Dedifferentiated amniotic fluid mesenchymal stem cell (primary cell): Measurements from ENCODE around the gene TTLL10.

Experiments
- DNase-seq: peaks from one replicate; pipeline ENCODE4 v3.0.0-alpha.2; 2016; ENCODE audit errors: extremely low spot score

The TTLL10 gene

GRCh38 chr1:1221887-1222574 is 48.4 kb downstream of the TTLL10 start:
- DNase-seq = no peak

GRCh38 chr1:1222575-1223225 is 49.0 kb downstream of the TTLL10 start:
- DNase-seq = no peak

DNA sequence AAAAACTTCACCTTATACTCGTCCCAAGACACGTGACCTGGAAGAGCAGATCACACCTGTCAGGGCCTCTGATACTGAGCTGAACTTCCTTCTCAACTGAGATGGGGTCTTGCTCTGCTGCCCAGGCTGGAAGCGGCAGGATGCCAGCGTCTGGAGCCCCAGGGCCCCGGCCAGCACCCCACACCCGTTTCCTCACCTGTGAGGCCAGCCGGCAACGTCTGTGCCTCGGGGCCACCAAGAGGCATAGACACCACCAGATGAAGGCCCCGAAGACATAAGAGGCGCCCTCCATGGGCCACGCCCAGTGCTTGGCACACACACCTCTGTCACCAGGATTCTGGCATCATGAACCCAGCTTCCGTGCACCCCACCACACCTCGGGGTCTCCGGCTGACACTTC is 49.6 kb downstream of the TTLL10 start:
- no peak for DNase-seq

- no peak for DNase-seq
Observed at GRCh38 chr1:1223891-1224290, 50.2 kb downstream of the TTLL10 start.

GRCh38 chr1:1225238-1225845 is 51.7 kb downstream of the TTLL10 start:
- no peak for DNase-seq

DNA sequence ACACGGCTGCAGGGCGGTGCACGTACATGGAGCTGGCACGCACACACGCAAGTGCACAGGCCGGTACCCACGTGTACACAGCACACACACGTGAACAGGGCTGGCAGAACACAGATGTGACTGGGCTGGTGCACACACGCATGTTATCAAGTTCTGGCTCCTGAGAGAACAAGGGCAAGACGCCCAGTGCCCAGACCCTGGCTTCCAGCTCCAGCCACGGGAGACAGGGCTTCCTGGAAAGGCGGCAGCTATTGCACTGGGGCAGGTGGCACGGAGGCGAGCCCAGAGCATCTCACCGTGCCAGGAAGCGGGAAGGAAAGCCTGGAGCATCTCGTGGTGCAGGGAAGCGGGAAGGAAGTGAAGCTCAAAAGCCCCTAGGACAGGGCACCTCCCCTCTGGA is 52.2 kb downstream of the TTLL10 start:
- DNase-seq = no peak

DNA sequence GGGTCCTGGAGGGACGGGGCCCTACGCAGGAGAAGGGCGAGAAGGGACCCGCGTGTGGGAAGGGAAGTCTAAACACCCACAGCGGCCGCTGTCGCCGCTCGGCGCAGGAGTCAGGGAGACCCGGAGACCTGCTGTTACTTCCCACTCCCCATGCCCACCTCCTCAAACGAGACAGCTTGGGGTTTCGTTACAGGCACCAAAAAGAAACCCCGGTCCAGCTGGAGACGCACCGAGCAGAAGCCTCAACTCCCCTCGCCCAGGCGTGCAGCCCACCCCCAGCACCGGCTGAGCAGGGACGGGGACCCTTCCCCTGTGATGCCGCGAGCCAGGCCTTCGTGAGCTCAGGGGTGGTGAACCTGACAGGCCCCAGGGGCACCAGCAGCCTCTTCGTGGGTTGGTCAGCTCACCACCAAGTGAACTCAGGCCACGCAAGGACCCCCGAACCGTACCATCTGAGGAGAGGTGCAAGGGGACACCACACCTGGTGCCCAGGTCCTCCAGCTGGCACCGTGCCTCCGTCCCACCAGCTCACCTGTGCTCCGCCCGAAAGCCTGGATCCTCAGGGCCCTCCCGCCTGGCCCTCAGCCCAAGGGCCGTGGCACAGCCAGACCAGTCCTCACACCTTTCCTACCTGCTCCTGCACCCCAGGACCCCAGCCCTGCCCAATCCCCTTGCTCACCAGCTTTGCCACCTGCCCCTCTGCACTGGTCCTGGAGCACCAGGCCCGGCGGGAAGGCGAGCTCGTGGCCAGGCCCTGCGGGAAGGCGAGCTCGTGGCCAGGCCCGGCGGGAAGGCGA is 53.1 kb downstream of the TTLL10 start:
- no peak for DNase-seq

- no peak for DNase-seq
Observed at GRCh38 chr1:1227386-1227785, 53.7 kb downstream of the TTLL10 start.

DNA sequence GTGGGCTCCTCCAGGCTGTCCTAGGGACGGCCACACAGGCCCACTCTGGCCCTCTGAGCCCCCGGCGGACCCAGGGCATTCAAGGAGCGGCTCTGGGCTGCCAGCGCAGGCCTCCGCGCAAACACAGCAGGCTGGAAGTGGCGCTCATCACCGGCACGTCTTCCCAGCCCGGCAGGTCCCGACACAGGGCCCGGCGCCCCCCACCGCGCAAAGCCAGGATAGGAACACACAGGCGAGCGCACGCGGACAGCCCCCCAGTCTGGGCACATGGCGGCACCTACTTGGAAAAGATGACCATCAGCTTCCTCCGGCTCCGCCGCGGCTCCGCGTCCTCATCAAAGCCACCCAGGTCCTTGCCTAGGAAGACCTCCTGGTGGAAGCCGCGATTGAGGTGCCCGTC is 54.5 kb downstream of the TTLL10 start:
- no peak for DNase-seq

- DNase-seq = no peak
Observed at GRCh38 chr1:1228596-1229321, 55.1 kb downstream of the TTLL10 start.

GRCh38 chr1:1229770-1230169 is 56.1 kb downstream of the TTLL10 start:
- DNase-seq = no peak

GRCh38 chr1:1230656-1231399 is 57.1 kb downstream of the TTLL10 start:
- DNase-seq = peak; percentile 23

DNA sequence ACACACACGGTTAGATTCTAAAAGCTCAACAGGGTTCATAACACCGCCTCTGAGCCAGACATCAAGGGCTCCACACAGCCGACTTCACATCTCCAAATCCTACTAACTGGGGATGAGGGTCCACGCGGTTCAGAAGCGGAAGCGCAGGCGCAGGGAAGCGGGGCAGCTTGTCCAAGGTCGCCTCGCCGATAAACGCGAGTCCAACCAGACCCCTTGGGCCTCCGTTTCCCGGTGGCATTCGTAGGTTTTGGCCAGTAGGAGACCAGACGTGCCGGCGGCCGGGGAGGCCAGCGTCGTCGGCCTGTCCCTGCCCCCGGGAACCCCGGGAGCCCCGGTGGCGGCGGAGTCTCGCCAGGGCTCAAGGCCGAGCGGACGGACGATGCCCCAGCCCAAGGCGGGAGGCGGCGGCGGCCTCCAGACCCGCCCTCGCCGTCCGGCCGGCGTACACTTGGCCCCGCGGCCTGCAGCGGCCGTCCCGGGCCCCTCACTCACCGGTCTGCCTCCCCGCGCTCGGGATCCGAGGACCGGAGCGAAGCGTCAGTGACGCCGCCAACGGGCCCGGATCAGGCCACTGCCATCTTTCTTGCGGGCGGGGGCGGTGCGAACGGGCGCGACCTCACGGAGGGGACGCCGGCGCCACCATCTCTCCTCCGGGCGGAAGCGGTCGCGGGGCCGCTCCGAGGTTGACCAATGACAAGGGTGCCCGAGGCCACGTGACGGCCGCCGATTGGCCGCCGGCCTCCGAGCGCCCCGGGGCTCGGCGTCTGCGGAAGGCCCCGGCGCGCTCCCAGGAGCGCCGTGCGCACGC is 57.9 kb downstream of the TTLL10 start, which contains the start of gene SDF4:
Gene SDF4 (minus strand): TSS at position 602 of the 808 bp plus-strand sequence. CDS start 3,229 bp downstream, outside the sequence.
- peak; percentile 90 for DNase-seq

DNA sequence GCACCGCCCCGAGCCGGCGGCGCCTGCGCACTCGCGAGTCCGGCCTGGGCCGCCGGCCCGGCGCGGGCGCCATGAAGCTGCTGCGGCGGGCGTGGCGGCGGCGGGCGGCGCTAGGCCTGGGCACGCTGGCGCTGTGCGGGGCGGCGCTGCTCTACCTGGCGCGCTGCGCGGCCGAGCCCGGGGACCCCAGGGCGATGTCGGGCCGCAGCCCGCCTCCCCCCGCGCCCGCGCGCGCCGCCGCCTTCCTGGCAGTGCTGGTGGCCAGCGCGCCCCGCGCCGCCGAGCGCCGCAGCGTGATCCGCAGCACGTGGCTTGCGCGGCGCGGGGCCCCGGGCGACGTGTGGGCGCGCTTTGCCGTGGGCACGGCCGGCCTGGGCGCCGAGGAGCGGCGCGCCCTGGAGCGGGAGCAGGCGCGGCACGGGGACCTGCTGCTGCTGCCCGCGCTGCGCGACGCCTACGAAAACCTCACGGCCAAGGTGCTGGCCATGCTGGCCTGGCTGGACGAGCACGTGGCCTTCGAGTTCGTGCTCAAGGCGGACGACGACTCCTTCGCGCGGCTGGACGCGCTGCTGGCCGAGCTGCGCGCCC is 58.6 kb downstream of the TTLL10 start, which contains the start of gene B3GALT6:
Gene B3GALT6 (plus strand): TSS at position 30 of the 588 bp plus-strand sequence. CDS start 42 bp downstream, at position 72.
- DNase-seq = no peak

DNA sequence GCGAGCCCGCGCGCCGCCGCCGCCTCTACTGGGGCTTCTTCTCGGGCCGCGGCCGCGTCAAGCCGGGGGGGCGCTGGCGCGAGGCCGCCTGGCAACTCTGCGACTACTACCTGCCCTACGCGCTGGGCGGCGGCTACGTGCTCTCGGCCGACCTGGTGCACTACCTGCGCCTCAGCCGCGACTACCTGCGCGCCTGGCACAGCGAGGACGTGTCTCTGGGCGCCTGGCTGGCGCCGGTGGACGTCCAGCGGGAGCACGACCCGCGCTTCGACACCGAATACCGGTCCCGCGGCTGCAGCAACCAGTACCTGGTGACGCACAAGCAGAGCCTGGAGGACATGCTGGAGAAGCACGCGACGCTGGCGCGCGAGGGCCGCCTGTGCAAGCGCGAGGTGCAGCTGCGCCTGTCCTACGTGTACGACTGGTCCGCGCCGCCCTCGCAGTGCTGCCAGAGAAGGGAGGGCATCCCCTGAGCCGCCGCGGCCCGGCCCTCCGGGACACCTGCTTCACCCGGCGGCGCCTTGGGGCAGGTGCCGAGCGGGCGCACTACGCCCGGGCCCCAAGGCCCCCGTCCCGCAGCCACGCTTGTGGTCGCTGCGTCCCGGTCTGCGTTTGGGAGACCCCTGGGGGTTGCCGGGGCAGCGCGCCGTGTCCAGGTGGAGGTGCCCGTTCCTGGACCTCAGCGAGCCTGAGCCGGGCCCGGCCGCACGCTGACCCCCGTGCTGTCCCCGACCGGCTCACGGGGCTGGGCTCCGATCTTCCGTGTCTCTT is 59.3 kb downstream of the TTLL10 start:
- no peak for DNase-seq

DNA sequence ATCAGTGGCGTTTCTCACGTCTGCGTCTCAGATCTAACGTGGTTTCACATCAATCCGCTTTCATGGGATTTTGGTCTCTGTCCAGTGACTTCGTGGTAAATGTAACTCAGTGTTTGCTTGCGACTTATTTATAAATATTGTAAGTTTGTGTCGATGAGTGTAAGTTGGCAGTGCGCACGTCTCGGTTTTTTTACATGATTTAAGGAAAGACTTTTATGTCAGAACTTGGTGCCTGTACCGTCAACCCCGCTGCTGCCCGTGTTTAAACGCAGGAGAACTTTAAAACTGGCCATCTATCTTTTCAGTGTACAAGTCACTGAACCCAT is 59.9 kb downstream of the TTLL10 start:
- no peak for DNase-seq

DNA sequence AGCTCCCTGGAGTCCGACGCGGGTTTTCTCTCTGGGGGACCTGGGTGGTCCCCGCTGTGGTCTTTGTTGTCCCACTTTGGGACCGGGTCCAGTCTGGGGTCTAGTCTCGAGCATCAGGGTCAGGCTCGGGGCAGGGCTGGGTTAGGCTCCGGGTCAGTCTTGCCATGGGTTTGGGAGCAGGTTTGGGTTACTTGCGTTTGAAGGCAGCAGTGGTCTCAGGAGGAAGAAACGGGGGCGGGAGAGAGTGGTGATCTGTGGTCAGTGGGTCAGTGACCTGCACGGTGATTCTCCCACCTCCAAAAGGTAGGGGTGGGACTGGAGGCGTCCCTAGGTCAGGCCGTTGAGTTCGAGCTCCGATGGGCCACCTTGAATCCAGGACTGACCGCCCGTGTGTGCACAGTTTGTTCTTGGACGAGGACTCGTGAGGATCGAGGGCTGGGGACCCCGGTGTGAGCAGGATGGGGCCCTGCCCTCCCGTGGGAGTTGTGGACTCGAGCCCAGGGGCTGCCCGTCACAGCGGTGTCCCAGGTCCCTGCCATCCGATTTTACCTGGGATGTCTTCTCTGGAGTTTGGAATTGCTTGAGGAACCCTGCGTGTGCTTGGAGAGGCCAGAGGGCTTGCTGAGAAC is 60.6 kb downstream of the TTLL10 start:
- DNase-seq = no peak

DNA sequence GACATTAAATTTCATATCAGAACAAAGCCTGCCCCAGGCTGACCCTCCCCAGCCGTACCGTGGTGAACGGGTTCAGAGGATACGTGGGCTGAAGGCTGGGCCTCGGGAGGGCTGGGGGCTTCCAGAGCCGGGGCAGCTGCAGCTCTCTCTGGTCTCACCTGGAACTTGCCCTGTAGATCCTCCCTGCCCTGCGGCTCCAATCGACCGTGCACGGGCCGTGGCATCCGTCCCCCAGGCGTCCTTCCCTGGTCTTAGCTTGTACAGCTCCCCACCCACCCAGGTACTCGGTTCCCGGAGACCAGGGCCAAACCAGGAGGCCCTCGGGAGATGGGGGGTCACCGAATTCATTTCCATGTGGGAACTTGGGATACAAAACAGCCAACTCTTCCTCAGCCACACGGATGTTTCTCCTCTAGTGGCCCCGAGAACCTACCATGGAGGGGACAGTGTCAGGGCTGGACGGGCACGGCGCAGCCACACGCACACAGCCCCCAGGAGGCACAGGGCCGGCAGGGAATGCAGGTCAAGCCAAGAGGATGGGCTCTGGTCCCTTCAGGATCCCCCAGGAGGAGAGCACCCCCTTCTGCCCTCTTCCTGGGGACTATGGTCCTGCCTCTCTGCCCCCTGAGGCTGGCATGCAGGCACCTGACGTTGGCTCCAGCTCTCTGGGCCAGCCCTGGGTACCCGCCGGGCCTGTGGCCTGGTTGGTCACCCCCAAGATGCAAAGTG is 61.5 kb downstream of the TTLL10 start:
- no peak for DNase-seq
